Activated T-helper 1 cell treated with anti-CD3 and anti-CD28 coated beads, Interleukin-12 subunit alpha, Interleukin-12 subunit beta, Interleukin-2, Interleukin-4 antibody, amounts not matched to agents 30 ng/mL and 10 ng/mL and 1 ng/mL, durations not matched to agents 14 hours and 24 hours and 36 hours (primary cell): Measurements from ENCODE around the gene MBD3L4. TPM values are rescaled to one million over a fixed set of nuclear protein-coding genes. Genes with fewer than 3 reads are reported as not detected.
A peak's percentile ranks its signal among the peaks of the same experiment; 100 is the strongest.
"Not testable (repeated sequence)": the region's sequence is repeated elsewhere in the genome, so short reads cannot be mapped to it uniquely, and the experiment has no call there.

Experiments used
- DNase-seq: peaks from one replicate; pipeline ENCODE4 v3.0.0; 2021; ENCODE audit warnings: low spot score
- H3K27ac Mint-ChIP-seq: one replicate; pipeline ENCODE4 v1.8.0; 2021; ENCODE audit warnings: mild to moderate bottlenecking, mixed read lengths
- H3K27me3 Mint-ChIP-seq: one replicate; pipeline ENCODE4 v1.8.0; 2022; ENCODE audit warnings: mild to moderate bottlenecking, moderate library complexity, mixed read lengths; ENCODE audit not compliant: insufficient read depth
- H3K36me3 Mint-ChIP-seq: one replicate; pipeline ENCODE4 v1.8.0; 2021; ENCODE audit warnings: low read depth, mixed read lengths
- H3K4me1 Mint-ChIP-seq: one replicate; pipeline ENCODE4 v1.8.0; 2021; ENCODE audit warnings: low read depth, mixed read lengths
- H3K4me3 Mint-ChIP-seq: one replicate; pipeline ENCODE4 v1.8.0; 2021; ENCODE audit warnings: mild to moderate bottlenecking, moderate library complexity, mixed read lengths
- H3K9me3 Mint-ChIP-seq: one replicate; pipeline ENCODE4 v1.8.0; 2021; ENCODE audit warnings: mixed read lengths
- intact Hi-C: fragments of 100-400 bp; cut with micrococcal nuclease; formaldehyde crosslinking; loops from one replicate; pipeline ENCODE4 v1.15.1; 2024
- total RNA-seq: library from RNA; stranded (reverse); gene quantifications from 2 replicates; pipeline ENCODE4 v1.2.3, GENCODE V29; 2022

The MBD3L4 gene
- total RNA-seq, 1 donor from 2014 or later = not detected

- H3K4me3 Mint-ChIP-seq, intact Hi-C loops, H3K27me3 Mint-ChIP-seq, DNase-seq, H3K27ac Mint-ChIP-seq, H3K9me3 Mint-ChIP-seq, H3K4me1 Mint-ChIP-seq, H3K36me3 Mint-ChIP-seq: not testable (repeated sequence)
These were observed 18.6 kb downstream of the MBD3L4 start, which contains the start of gene MBD3L2B for GRCh38 chr19:7021331-7021730. Gene MBD3L2B (minus strand): TSS chr19:7021431. CDS start chr19:7021397, 34 bp downstream.

- H3K4me1 Mint-ChIP-seq = peaks cover 3% of the 10 kb centered on the region
- no peaks in the 10 kb centered on the region for H3K27me3 Mint-ChIP-seq
- H3K27ac Mint-ChIP-seq = no peak overlapping the region
- no peak for DNase-seq
- intact Hi-C loops = no loop called here
- no peak overlapping the region for H3K4me3 Mint-ChIP-seq
- peaks cover under 1% of the 10 kb centered on the region for H3K9me3 Mint-ChIP-seq
- H3K36me3 Mint-ChIP-seq = no peaks in the 10 kb centered on the region
These were observed 21.2 kb downstream of the MBD3L4 start for GRCh38 chr19:7018828-7019227.

DNA sequence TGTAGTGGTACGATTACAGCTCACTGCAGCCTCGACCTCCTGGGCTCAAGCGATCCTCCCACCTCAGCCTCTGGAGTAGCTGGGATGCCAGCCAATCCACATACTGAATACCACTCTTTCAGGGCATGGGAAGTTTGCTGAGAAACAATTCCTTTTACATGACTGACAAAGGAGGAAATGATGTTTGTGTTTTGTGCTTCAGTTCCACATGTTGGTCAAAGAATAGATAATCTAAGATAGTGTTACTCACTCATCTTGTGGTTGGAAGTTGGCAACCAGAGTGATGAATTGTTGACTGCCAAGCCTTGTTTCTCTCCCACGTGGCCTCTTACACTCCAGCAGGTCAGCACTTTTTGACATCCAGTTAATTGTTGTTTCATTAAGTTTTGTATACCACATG is 26.3 kb downstream of the MBD3L4 start:
- intact Hi-C loops = no loop called here
- H3K4me3 Mint-ChIP-seq = no peak overlapping the region
- DNase-seq = no peak
- no peaks in the 10 kb centered on the region for H3K36me3 Mint-ChIP-seq
- H3K27ac Mint-ChIP-seq = peak overlapping the region; percentile 4
- peaks cover 2% of the 10 kb centered on the region for H3K27me3 Mint-ChIP-seq
- H3K9me3 Mint-ChIP-seq = peaks cover 9% of the 10 kb centered on the region
- H3K4me1 Mint-ChIP-seq = peaks cover 32% of the 10 kb centered on the region

- H3K9me3 Mint-ChIP-seq = peaks cover 9% of the 10 kb centered on the region
- peaks cover 2% of the 10 kb centered on the region for H3K27me3 Mint-ChIP-seq
- no peak for DNase-seq
- peaks cover 37% of the 10 kb centered on the region for H3K4me1 Mint-ChIP-seq
- H3K36me3 Mint-ChIP-seq = no peaks in the 10 kb centered on the region
- intact Hi-C loops = no loop called here
- H3K27ac Mint-ChIP-seq = peak overlapping the region; percentile 32
- H3K4me3 Mint-ChIP-seq = peak overlapping the region; percentile 30
These were observed 29.0 kb downstream of the MBD3L4 start for GRCh38 chr19:7010722-7011593.

DNA sequence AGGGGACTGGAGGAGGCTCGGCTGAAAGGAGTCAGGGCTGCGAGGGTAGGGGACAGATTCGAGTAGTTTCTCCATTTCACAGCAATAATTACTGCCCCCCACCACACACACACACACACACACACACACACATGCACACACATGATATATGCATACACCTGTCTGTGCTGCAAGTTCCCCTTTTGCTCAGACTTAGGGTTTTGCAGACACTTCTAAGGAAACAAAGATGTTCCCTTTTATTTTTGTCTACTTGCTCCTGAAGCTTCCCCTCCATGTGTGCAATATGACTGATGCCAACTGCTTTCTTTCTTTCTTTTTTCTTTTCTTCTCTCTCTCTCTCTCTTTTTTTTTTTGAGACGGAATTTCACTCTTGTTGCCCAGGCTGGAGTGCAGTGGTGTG is 32.1 kb downstream of the MBD3L4 start:
- intact Hi-C loops = no loop called here
- H3K36me3 Mint-ChIP-seq = no peaks in the 10 kb centered on the region
- DNase-seq = no peak
- peaks cover 33% of the 10 kb centered on the region for H3K4me1 Mint-ChIP-seq
- no peak overlapping the region for H3K27ac Mint-ChIP-seq
- H3K4me3 Mint-ChIP-seq = no peak overlapping the region
- H3K27me3 Mint-ChIP-seq = peaks cover 2% of the 10 kb centered on the region
- peaks cover 5% of the 10 kb centered on the region for H3K9me3 Mint-ChIP-seq

DNA sequence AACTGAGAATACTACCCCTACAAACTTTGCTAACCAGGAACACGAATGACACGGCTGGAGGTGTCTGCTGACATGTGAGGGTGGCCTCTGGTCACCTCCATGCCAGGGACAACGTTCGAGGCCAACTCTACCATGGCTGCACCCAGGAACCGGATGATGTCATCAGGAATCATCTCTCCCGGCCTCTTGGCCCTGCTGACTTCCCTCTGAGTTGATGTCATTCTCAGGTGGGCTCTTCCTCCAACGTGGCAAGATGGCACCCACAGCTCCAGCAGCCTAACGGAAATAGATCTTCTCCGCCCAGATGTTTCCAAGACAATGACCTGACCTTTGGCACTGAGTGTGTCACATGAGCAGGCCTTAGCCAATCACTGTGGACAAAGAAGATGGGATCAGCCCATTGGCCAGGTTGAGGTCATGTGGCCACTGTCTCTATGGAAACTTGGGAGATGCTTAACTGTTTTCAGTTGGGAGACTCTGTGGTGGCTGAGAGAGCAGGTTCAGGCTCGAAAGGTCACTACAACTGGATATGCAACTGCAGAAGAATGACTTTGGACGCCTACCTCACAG is 33.8 kb downstream of the MBD3L4 start:
- peaks cover 30% of the 10 kb centered on the region for H3K4me1 Mint-ChIP-seq
- H3K9me3 Mint-ChIP-seq = peaks cover 3% of the 10 kb centered on the region
- H3K27ac Mint-ChIP-seq = no peak overlapping the region
- no peaks in the 10 kb centered on the region for H3K36me3 Mint-ChIP-seq
- intact Hi-C loops = no loop called here
- no peak for DNase-seq
- no peak overlapping the region for H3K4me3 Mint-ChIP-seq
- H3K27me3 Mint-ChIP-seq = peaks cover 2% of the 10 kb centered on the region

GRCh38 chr19:7004313-7004931 is 35.6 kb downstream of the MBD3L4 start:
- Mint-ChIP-seq H3K9me3 (no peaks in the 10 kb centered on the region), H3K4me3 (no peak overlapping the region), H3K27me3 (no peaks in the 10 kb centered on the region), H3K36me3 (no peaks in the 10 kb centered on the region), H3K27ac (no peak overlapping the region), H3K4me1 (peaks cover 16% of the 10 kb centered on the region)
- DNase-seq = no peak
- intact Hi-C loops = loop anchor here (1.0 kb wide), 3 partner anchors 62 to 337 kb away; no protein-coding TSS in a partner anchor

- intact Hi-C loops = no loop called here
- Mint-ChIP-seq H3K9me3 (peaks cover 10% of the 10 kb centered on the region), H3K27me3 (no peaks in the 10 kb centered on the region), H3K27ac (peak overlapping the region; percentile 27), H3K4me3 (no peak overlapping the region), H3K36me3 (no peaks in the 10 kb centered on the region), H3K4me1 (peaks cover 12% of the 10 kb centered on the region)
- DNase-seq = no peak
These were observed 39.2 kb downstream of the MBD3L4 start for GRCh38 chr19:7000816-7001215.

DNA sequence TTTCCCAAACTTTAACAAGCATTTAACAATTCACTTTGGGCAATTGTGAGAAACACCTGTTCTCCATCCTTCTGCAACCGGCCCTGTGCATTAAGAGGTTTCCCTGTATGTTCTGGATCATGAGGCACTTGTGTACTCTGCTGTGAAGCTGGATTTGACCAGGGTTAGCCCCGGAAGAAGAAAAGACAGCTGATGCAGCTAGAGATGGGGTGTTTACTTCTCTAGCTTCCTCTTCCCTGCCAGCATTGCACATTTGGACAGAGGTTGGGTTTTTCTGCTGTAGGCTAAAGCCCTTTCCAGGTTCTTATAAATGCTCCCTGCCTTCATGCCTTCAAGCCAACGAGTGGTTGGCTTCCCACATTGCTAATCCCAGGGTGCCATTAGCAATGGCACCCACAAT is 39.6 kb downstream of the MBD3L4 start:
- Mint-ChIP-seq H3K4me1 (peaks cover 12% of the 10 kb centered on the region), H3K4me3 (no peak overlapping the region), H3K27me3 (no peaks in the 10 kb centered on the region), H3K27ac (no peak overlapping the region), H3K36me3 (peaks cover 2% of the 10 kb centered on the region), H3K9me3 (peaks cover 13% of the 10 kb centered on the region)
- intact Hi-C loops = no loop called here
- no peak for DNase-seq

- H3K9me3 Mint-ChIP-seq = peaks cover 17% of the 10 kb centered on the region
- H3K27me3 Mint-ChIP-seq = no peaks in the 10 kb centered on the region
- no peak overlapping the region for H3K4me3 Mint-ChIP-seq
- H3K27ac Mint-ChIP-seq = no peak overlapping the region
- peaks cover 6% of the 10 kb centered on the region for H3K36me3 Mint-ChIP-seq
- H3K4me1 Mint-ChIP-seq = peaks cover 12% of the 10 kb centered on the region
- intact Hi-C loops = no loop called here
- DNase-seq = no peak
These were observed 40.0 kb downstream of the MBD3L4 start for GRCh38 chr19:6999933-7000332.

DNA sequence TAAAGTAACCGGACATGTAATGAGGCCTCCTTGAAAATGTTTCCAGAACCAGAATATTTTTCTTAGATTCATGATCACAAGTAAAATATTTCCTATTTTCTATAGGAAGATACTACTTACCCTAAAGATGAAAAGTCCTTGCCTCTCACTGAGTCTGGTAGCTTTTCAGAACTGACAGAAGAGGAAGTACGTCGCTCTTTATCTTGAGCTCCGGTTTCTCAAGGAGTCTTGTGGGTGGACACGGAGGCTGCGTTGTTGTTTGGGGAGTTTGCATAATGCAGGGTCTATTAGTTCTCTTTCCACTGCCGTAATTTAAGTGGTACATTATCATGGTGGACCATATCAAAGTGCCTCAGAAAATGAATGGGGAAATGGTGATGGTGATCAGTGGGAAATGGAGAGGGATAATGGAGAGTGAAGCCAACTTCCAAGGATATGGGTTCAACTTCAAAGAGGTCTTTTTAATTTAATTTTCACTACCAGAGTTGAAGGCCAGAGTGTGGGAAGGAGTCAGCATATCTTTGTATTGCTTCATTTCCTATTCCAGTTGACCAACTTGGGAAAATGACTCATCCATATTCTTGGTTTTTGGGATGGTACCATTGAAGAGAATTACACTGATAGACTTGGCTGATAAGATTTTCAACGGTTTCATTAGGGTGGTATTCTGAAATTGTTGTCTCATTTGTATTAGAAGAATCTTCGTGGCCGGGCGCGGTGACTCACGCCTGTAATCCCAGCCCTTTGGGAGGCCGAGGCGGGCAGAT is 42.1 kb downstream of the MBD3L4 start:
- intact Hi-C loops = no loop called here

GRCh38 chr19:6996810-6997209 is 43.2 kb downstream of the MBD3L4 start:
- no peak for DNase-seq
- intact Hi-C loops = no loop called here
- no peak overlapping the region for H3K27ac Mint-ChIP-seq
- H3K4me1 Mint-ChIP-seq = peaks cover 8% of the 10 kb centered on the region
- peaks cover 21% of the 10 kb centered on the region for H3K9me3 Mint-ChIP-seq
- no peak overlapping the region for H3K4me3 Mint-ChIP-seq
- no peaks in the 10 kb centered on the region for H3K27me3 Mint-ChIP-seq
- peaks cover 7% of the 10 kb centered on the region for H3K36me3 Mint-ChIP-seq

More for the DNA sequence above, 42.1 kb downstream of the MBD3L4 start:
- no peak for DNase-seq
- peaks cover 8% of the 10 kb centered on the region for H3K4me1 Mint-ChIP-seq
- peaks cover 7% of the 10 kb centered on the region for H3K36me3 Mint-ChIP-seq
- H3K27me3 Mint-ChIP-seq = no peaks in the 10 kb centered on the region
- H3K4me3 Mint-ChIP-seq = peak overlapping the region; percentile 37
- peak overlapping the region; percentile 13 for H3K27ac Mint-ChIP-seq
- H3K9me3 Mint-ChIP-seq = peaks cover 21% of the 10 kb centered on the region
